Panc1 (cell line): ENCODE results near the gene SPPL2A. TPM values are rescaled to one million over a fixed set of nuclear protein-coding genes. Genes with fewer than 3 reads are reported as not detected.

Experiments
- ATAC-seq: fragments of 200-7000 bp; cut with Tn5 transposase; 2 replicates; pipeline ENCODE4 v1.9.1; 2020; ENCODE audit warnings: mild to moderate bottlenecking, moderate library complexity
- BruUV-seq: library from RNA; stranded (reverse); fragments of 400-500 nt; replicated peaks from 2 replicates; lab custom pipeline; 2021; lab: Mats Ljungman, UMichigan
- CTCF ChIA-PET: fragments of 300-600 bp; sonication (Branson Sonifier 250); formaldehyde crosslinking; loops from one replicate; lab custom pipeline; 2022; ENCODE audit warnings: antibody characterized with exemption; lab: Charles Lee
- POLR2A ChIA-PET: fragments of 300-600 bp; sonication (Branson Sonifier 250); formaldehyde crosslinking; loops from one replicate; lab custom pipeline; 2022; ENCODE audit warnings: antibody characterized with exemption; lab: Charles Lee
- DNase-seq: peaks from one replicate; pipeline ENCODE4 v3.0.0-alpha.2; 2010; ENCODE audit warnings: low read depth, low spot score
- H3K27ac ChIP-seq: 2 replicates; pipeline ENCODE4 v1.5.1; 2011; ENCODE audit warnings: mild to moderate bottlenecking, low read length, inconsistent platforms
- H3K27me3 ChIP-seq: fragments of 200-500 bp; sonication (Bioruptor generic); 2 replicates; pipeline ENCODE4 v1.6.0; 2014; ENCODE audit warnings: low read length, inconsistent platforms; ENCODE audit not compliant: control insufficient read depth, insufficient read depth
- H3K36me3 ChIP-seq: fragments of 200-500 bp; sonication (Bioruptor generic); 2 replicates; pipeline ENCODE4 v1.5.1; 2014; ENCODE audit warnings: inconsistent platforms, mild to moderate bottlenecking, low read length, moderate library complexity; ENCODE audit not compliant: control insufficient read depth, insufficient read depth
- H3K4me1 ChIP-seq: 2 replicates; pipeline ENCODE4 v1.5.1; 2011; ENCODE audit warnings: inconsistent platforms, mild to moderate bottlenecking, low read length, moderate library complexity; ENCODE audit not compliant: control insufficient read depth, insufficient read depth
- H3K4me3 ChIP-seq, 2 experiments: 2 replicates each; pipeline ENCODE4 v1.5.1; 2011 to 2012; ENCODE audit warnings: low read depth in 2 of 2, low read length in 2 of 2, mild to moderate bottlenecking in 2 of 2, inconsistent platforms in 1 of 2, moderate library complexity in 1 of 2
- H3K9me3 ChIP-seq: fragments of 200-500 bp; sonication (Bioruptor generic); 2 replicates; pipeline ENCODE4 v1.5.1; 2014; ENCODE audit warnings: low read depth, mild to moderate bottlenecking, inconsistent platforms, low read length, moderate library complexity; ENCODE audit not compliant: control insufficient read depth, insufficient read depth
- POLR2AphosphoS5 ChIP-seq: IDR thresholded peaks from 2 replicates; pipeline ENCODE4 v1.6.1; 2012; ENCODE audit warnings: mild to moderate bottlenecking, low read depth, low read length, moderate library complexity
- SIN3A ChIP-seq: IDR thresholded peaks from 2 replicates; pipeline ENCODE4 v1.6.1; 2012; ENCODE audit warnings: low read depth, mild to moderate bottlenecking, low read length, moderate library complexity, borderline replicate concordance; ENCODE audit not compliant: insufficient read depth
- TCF7L2 ChIP-seq: IDR thresholded peaks from 2 replicates; pipeline ENCODE4 v1.6.1; 2011; ENCODE audit warnings: mild to moderate bottlenecking, low read depth, low read length, inconsistent platforms
- in situ Hi-C: cut with HindIII; loops from 2 replicates; pipeline ENCODE4 v1.10.0; 2016; ENCODE audit warnings: low sequenced_read_pairs, low pct_unique_long_range_greater_than_20kb
- intact Hi-C: fragments of 100-400 bp; cut with micrococcal nuclease; formaldehyde crosslinking; loops from one replicate; pipeline ENCODE4 v1.10.0; 2022; ENCODE audit not compliant: unreplicated experiment
- total RNA-seq: library from RNA; stranded (reverse); gene quantifications from one replicate; pipeline ENCODE4 v1.2.1, GENCODE V29; 2021; ENCODE audit not compliant: unreplicated experiment
- TF ChIP-seq, protein P1 (sequence below), 2 experiments: IDR thresholded peaks; 2 replicates each; pipeline ENCODE4 v1.6.1; 2011 to 2012; ENCODE audit warnings: low read depth in 2 of 2, control low read depth in 1 of 2, low read length in 1 of 2, mild to moderate bottlenecking in 1 of 2, moderate library complexity in 1 of 2; ENCODE audit not compliant: insufficient read depth in 1 of 2
- TF ChIP-seq, protein P2 (sequence below): fragments of 450-650 bp; IDR thresholded peaks from 2 replicates; pipeline ENCODE4 v1.5.1; 2017; ENCODE audit warnings: mild to moderate bottlenecking

SPPL2A gene
- total RNA-seq, 1 experiment from 2014 or later, result 154 TPM

DNA sequence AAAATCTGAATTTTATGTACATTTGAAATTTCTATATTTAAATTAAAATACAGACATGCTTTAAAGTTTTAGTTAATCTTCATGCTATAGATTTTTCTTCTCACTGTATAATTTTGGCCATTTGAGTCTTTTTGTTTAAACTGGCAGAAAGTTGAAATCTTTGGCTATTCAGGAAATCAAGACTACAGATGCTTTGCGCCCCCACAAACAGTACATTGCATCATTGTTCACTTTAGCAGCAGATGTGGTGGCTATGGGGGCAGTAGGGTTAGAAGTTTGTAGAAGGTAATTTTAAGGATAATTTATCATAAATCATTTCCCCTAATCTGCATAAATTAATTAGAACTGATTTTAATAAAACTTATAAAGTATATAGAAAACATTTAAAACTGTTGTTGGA, 20.9 kb downstream of the SPPL2A start:
- intact Hi-C loops (no loop called here), in situ Hi-C loops (no loop called here)
- POLR2A ChIA-PET, result interaction anchor here (0.7 kb wide), 1 partner anchor 68 kb away, joined by 6 read pairs; no protein-coding TSS in a partner anchor
- H3K4me1 ChIP-seq, result no peaks in the 10 kb centered on the region
- CTCF ChIA-PET, result no interaction called here
- ATAC-seq (no peak), DNase-seq (no peak)
- no peak for TF ChIP-seq SIN3A
- TF ChIP-seq, protein P1, sequence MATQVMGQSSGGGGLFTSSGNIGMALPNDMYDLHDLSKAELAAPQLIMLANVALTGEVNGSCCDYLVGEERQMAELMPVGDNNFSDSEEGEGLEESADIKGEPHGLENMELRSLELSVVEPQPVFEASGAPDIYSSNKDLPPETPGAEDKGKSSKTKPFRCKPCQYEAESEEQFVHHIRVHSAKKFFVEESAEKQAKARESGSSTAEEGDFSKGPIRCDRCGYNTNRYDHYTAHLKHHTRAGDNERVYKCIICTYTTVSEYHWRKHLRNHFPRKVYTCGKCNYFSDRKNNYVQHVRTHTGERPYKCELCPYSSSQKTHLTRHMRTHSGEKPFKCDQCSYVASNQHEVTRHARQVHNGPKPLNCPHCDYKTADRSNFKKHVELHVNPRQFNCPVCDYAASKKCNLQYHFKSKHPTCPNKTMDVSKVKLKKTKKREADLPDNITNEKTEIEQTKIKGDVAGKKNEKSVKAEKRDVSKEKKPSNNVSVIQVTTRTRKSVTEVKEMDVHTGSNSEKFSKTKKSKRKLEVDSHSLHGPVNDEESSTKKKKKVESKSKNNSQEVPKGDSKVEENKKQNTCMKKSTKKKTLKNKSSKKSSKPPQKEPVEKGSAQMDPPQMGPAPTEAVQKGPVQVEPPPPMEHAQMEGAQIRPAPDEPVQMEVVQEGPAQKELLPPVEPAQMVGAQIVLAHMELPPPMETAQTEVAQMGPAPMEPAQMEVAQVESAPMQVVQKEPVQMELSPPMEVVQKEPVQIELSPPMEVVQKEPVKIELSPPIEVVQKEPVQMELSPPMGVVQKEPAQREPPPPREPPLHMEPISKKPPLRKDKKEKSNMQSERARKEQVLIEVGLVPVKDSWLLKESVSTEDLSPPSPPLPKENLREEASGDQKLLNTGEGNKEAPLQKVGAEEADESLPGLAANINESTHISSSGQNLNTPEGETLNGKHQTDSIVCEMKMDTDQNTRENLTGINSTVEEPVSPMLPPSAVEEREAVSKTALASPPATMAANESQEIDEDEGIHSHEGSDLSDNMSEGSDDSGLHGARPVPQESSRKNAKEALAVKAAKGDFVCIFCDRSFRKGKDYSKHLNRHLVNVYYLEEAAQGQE (IDR thresholded peaks at IDR 0.05; ENCODE audit: insufficient read depth in 1 of 2, low read depth in 2 of 2, low read length in 1 of 2), result no peak
- TF ChIP-seq, protein P2, sequence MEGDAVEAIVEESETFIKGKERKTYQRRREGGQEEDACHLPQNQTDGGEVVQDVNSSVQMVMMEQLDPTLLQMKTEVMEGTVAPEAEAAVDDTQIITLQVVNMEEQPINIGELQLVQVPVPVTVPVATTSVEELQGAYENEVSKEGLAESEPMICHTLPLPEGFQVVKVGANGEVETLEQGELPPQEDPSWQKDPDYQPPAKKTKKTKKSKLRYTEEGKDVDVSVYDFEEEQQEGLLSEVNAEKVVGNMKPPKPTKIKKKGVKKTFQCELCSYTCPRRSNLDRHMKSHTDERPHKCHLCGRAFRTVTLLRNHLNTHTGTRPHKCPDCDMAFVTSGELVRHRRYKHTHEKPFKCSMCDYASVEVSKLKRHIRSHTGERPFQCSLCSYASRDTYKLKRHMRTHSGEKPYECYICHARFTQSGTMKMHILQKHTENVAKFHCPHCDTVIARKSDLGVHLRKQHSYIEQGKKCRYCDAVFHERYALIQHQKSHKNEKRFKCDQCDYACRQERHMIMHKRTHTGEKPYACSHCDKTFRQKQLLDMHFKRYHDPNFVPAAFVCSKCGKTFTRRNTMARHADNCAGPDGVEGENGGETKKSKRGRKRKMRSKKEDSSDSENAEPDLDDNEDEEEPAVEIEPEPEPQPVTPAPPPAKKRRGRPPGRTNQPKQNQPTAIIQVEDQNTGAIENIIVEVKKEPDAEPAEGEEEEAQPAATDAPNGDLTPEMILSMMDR, result no peak
- no peak for TF ChIP-seq TCF7L2
- no peak for TF ChIP-seq POLR2AphosphoS5
- no peak overlapping the region for H3K27ac ChIP-seq
- H3K27me3 ChIP-seq, result no peaks in the 10 kb centered on the region
- no peaks in the 10 kb centered on the region for H3K9me3 ChIP-seq
- BruUV-seq, result no TSS peak
- H3K4me3 ChIP-seq, result no peak overlapping the region
- peaks cover 13% of the 10 kb centered on the region; the same call in 1 of the 2 replicates for H3K36me3 ChIP-seq

DNA sequence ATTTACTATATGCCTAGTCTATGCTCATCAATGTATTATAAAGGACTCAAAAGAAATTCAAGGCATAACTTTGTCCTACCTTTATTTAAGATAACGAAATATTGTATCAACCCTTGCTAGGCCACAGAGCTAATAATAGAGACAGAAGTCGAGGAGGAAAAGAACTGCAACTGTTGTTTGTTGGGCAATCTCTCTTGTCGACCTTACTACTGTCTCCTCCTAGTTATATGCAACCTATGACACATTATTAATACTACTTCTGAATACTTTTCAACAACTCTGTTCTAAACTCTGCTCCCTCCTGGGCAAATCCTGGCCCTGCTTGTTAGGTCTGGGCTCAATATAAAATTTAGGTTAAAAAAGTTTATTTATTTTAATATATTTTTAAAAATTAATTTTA, 24.6 kb downstream of the SPPL2A start:
- H3K4me1 ChIP-seq, result no peaks in the 10 kb centered on the region
- CTCF ChIA-PET, result no interaction called here
- intact Hi-C loops, result no loop called here
- H3K27me3 ChIP-seq, result no peaks in the 10 kb centered on the region
- ATAC-seq (no peak), DNase-seq (no peak)
- TF ChIP-seq SIN3A (no peak), TCF7L2 (no peak), POLR2AphosphoS5 (no peak)
- TF ChIP-seq, protein P2, result no peak
- TF ChIP-seq, protein P1 (IDR thresholded peaks at IDR 0.05; ENCODE audit: insufficient read depth in 1 of 2, low read depth in 2 of 2, low read length in 1 of 2), result no peak
- H3K36me3 ChIP-seq, result peaks cover 3% of the 10 kb centered on the region; the same call in 1 of the 2 replicates
- no peaks in the 10 kb centered on the region for H3K9me3 ChIP-seq
- in situ Hi-C loops, result no loop called here
- no peak overlapping the region for H3K27ac ChIP-seq
- POLR2A ChIA-PET, result no interaction called here
- BruUV-seq, result no TSS peak
- H3K4me3 ChIP-seq, result no peak overlapping the region
